H9 (cell line): ENCODE measurements around the gene SPTBN1. TPM values are rescaled to one million over a fixed set of nuclear protein-coding genes. Genes with fewer than 3 reads are reported as not detected.

Experiments used
- DNase-seq: peaks from one replicate; pipeline ENCODE4 v3.0.0-alpha.2; 2017
- H2AFZ ChIP-seq: one replicate; pipeline ENCODE4 v1.6.1; 2013; ENCODE audit warnings: mild to moderate bottlenecking, low read length, control low read depth, moderate library complexity
- H2AK5ac ChIP-seq: 2 replicates; pipeline ENCODE4 v1.6.1; 2013; ENCODE audit warnings: low read length, control low read depth, mixed read lengths; ENCODE audit not compliant: insufficient read length
- H2BK120ac ChIP-seq: one replicate; pipeline ENCODE4 v1.6.1; 2013; ENCODE audit warnings: low read depth, mild to moderate bottlenecking, low read length, control low read depth, inconsistent platforms; ENCODE audit not compliant: poor library complexity, severe bottlenecking
- H2BK12ac ChIP-seq: 2 replicates; pipeline ENCODE4 v1.6.1; 2013; ENCODE audit warnings: low read length, control low read depth, mixed read lengths, low read depth; ENCODE audit not compliant: insufficient read length
- H2BK15ac ChIP-seq: 2 replicates; pipeline ENCODE4 v1.6.1; 2013; ENCODE audit warnings: low read depth, low read length, control low read depth
- H2BK20ac ChIP-seq: one replicate; pipeline ENCODE4 v1.6.1; 2013; ENCODE audit warnings: low read depth, mild to moderate bottlenecking, low read length, control low read depth, inconsistent platforms; ENCODE audit not compliant: poor library complexity, severe bottlenecking
- H2BK5ac ChIP-seq: 2 replicates; pipeline ENCODE4 v1.6.1; 2013; ENCODE audit warnings: low read length, control low read depth, mixed read lengths; ENCODE audit not compliant: insufficient read length
- H3K14ac ChIP-seq: 2 replicates; pipeline ENCODE4 v1.6.1; 2013; ENCODE audit warnings: low read length, control low read depth; ENCODE audit not compliant: insufficient read depth
- H3K18ac ChIP-seq: 2 replicates; pipeline ENCODE4 v1.6.1; 2013; ENCODE audit warnings: low read depth, mild to moderate bottlenecking, mixed read lengths, low read length, control low read depth; ENCODE audit not compliant: insufficient read length
- H3K23ac ChIP-seq: 2 replicates; pipeline ENCODE4 v1.6.1; 2013; ENCODE audit warnings: low read length, control low read depth, mixed read lengths, low read depth; ENCODE audit not compliant: insufficient read length
- H3K23me2 ChIP-seq: 2 replicates; pipeline ENCODE4 v1.6.1; 2013; ENCODE audit warnings: low read depth, mild to moderate bottlenecking, mixed read lengths, low read length, control low read depth; ENCODE audit not compliant: insufficient read length, poor library complexity, severe bottlenecking
- H3K27ac ChIP-seq: 2 replicates; pipeline ENCODE4 v1.5.1; 2013; ENCODE audit warnings: low read length, control low read depth, mixed read lengths, low read depth; ENCODE audit not compliant: insufficient read length
- H3K27me3 ChIP-seq: 2 replicates; pipeline ENCODE4 v1.6.1; 2013; ENCODE audit warnings: low read length, control low read depth, inconsistent platforms; ENCODE audit not compliant: insufficient read depth
- H3K4ac ChIP-seq: 2 replicates; pipeline ENCODE4 v1.6.1; 2013; ENCODE audit warnings: low read depth, mild to moderate bottlenecking, control low read depth, inconsistent platforms, low read length, moderate library complexity
- H3K4me1 ChIP-seq: 2 replicates; pipeline ENCODE4 v1.6.1; 2013; ENCODE audit warnings: low read length, control low read depth, inconsistent platforms; ENCODE audit not compliant: insufficient read depth
- H3K4me2 ChIP-seq: 2 replicates; pipeline ENCODE4 v1.6.1; 2013; ENCODE audit warnings: low read length, control low read depth, mixed read lengths; ENCODE audit not compliant: insufficient read length, insufficient read depth
- H3K56ac ChIP-seq: 2 replicates; pipeline ENCODE4 v1.6.1; 2013; ENCODE audit warnings: low read depth, mild to moderate bottlenecking, mixed read lengths, low read length, control low read depth; ENCODE audit not compliant: insufficient read length
- H3K79me1 ChIP-seq: 2 replicates; pipeline ENCODE4 v1.6.1; 2013; ENCODE audit warnings: low read depth, mild to moderate bottlenecking, moderate library complexity, low read length, control low read depth, inconsistent platforms; ENCODE audit not compliant: insufficient read depth, poor library complexity, severe bottlenecking
- H3K79me2 ChIP-seq: 2 replicates; pipeline ENCODE4 v1.6.1; 2013; ENCODE audit warnings: low read length, control low read depth, inconsistent platforms; ENCODE audit not compliant: insufficient read depth
- H3K9ac ChIP-seq: 2 replicates; pipeline ENCODE4 v1.6.1; 2013; ENCODE audit warnings: low read length, control low read depth, mixed read lengths; ENCODE audit not compliant: insufficient read length; ENCODE audit errors: extremely low read depth
- H3K9me3 ChIP-seq: one replicate; pipeline ENCODE4 v1.6.1; 2013; ENCODE audit warnings: low read depth, low read length, inconsistent platforms; ENCODE audit not compliant: control insufficient read depth
- H3T11ph ChIP-seq: one replicate; pipeline ENCODE4 v1.6.1; 2013; ENCODE audit warnings: mild to moderate bottlenecking, low read length, control low read depth, inconsistent platforms
- H4K20me1 ChIP-seq: one replicate; pipeline ENCODE4 v1.6.1; 2013; ENCODE audit not compliant: control insufficient read depth, insufficient read length, insufficient read depth
- H4K5ac ChIP-seq: 2 replicates; pipeline ENCODE4 v1.6.1; 2013; ENCODE audit warnings: low read depth, mild to moderate bottlenecking, mixed read lengths, low read length, control low read depth; ENCODE audit not compliant: insufficient read length
- H4K8ac ChIP-seq: replicated peaks from 2 replicates; pipeline ENCODE4 v1.6.1; 2013; ENCODE audit warnings: low read length, control low read depth, mixed read lengths, low read depth; ENCODE audit not compliant: insufficient read length
- H4K91ac ChIP-seq: 2 replicates; pipeline ENCODE4 v1.6.1; 2013; ENCODE audit warnings: low read depth, mild to moderate bottlenecking, moderate library complexity, mixed read lengths, low read length, control low read depth; ENCODE audit not compliant: insufficient read length
- H3K27ac Mint-ChIP-seq, 3 experiments: 2 replicates in 2 of 3; 3 replicates in 1 of 3; pipeline ENCODE4 v1.8.0; 2020 to 2021; ENCODE audit warnings: mixed read lengths in 3 of 3, mild to moderate bottlenecking in 1 of 3, moderate library complexity in 1 of 3
- H3K27me3 Mint-ChIP-seq: 2 replicates; pipeline ENCODE4 v1.8.0; 2021; ENCODE audit warnings: low read depth, mild to moderate bottlenecking, moderate library complexity, mixed read lengths
- H3K36me3 Mint-ChIP-seq, 3 experiments: 2 replicates in 2 of 3; 3 replicates in 1 of 3; pipeline ENCODE4 v1.8.0; 2020 to 2021; ENCODE audit warnings: low read depth in 3 of 3, mixed read lengths in 3 of 3; ENCODE audit not compliant: insufficient read depth in 1 of 3
- H3K4me1 Mint-ChIP-seq, 2 experiments: 2 replicates each; pipeline ENCODE4 v1.8.0; 2020; ENCODE audit warnings: mixed read lengths in 2 of 2
- H3K4me3 Mint-ChIP-seq, 2 experiments: 2 replicates in 1 of 2; 3 replicates in 1 of 2; pipeline ENCODE4 v1.8.0; 2020 to 2021; ENCODE audit warnings: mild to moderate bottlenecking in 2 of 2, mixed read lengths in 2 of 2, moderate library complexity in 1 of 2
- H3K9me3 Mint-ChIP-seq, 2 experiments: 2 replicates in 1 of 2; 3 replicates in 1 of 2; pipeline ENCODE4 v1.8.0; 2020; ENCODE audit warnings: mild to moderate bottlenecking in 2 of 2, mixed read lengths in 2 of 2, moderate library complexity in 1 of 2
- WGBS: extraction: QIAGEN DNeasy Blood & Tissue Kit; methylation state at CpG from one replicate; pipeline ENCODE4 v1.1.7; 2013; ENCODE audit warnings: missing lambda C conversion rate, low lambda C conversion rate, mixed read lengths; ENCODE audit not compliant: insufficient read length; ENCODE audit errors: extremely low coverage; 5-methylcytosine and 5-hydroxymethylcytosine counted together
- total RNA-seq: library from RNA; stranded (reverse); gene quantifications from 2 replicates; pipeline ENCODE4 v1.2.1, GENCODE V29; 2021
- TF ChIP-seq, protein P1 (sequence below): fragments of 200-600 bp; sonication (generic); conservative IDR thresholded peaks from 3 replicates; pipeline ENCODE4 v1.8.0; 2021; ENCODE audit warnings: antibody characterized with exemption, mild to moderate bottlenecking

The SPTBN1 gene
- total RNA-seq, 1 experiment from 2014 or later, result 164 TPM

DNA sequence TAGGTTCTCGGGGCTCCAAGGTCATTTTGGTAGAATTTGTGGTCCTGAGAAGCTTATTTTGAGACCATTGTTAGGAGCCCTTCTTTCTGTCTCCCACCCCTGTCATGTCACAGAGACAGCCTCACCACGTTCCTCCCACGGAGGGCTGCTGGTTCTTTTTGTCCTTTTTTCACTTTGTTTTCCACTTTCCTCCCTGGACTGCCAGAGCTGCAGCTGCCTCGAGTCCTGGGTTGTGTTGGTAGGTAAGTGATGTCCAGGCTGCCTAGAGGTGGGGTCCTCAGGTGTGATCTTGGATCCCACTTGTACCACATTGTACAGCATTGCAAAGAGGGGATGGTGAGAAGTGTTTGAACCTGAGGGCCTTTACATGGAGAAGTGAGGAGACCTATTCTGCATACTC is 137.1 kb downstream of the SPTBN1 start:
- H3K79me1 ChIP-seq, result peaks cover 10% of the 10 kb centered on the region
- H2AK5ac ChIP-seq, result no peak overlapping the region
- Mint-ChIP-seq H3K4me1 (peaks cover 35 to 38% of the 10 kb centered on the region in 2 experiments), H3K36me3 (peaks cover 0 to 15% (median 10%) of the 10 kb centered on the region in 3 experiments; a peak in 6 of 7 replicates), H3K27ac (no peak overlapping the region; a peak in 1 of 7 replicates), H3K4me3 (no peak overlapping the region), H3K9me3 (no peaks in the 10 kb centered on the region), H3K27me3 (no peaks in the 10 kb centered on the region)
- H2BK5ac ChIP-seq, result no peak overlapping the region
- H3K4me2 ChIP-seq, result no peak overlapping the region
- no peak overlapping the region for H3K14ac ChIP-seq
- H3K9me3 ChIP-seq, result no peaks in the 10 kb centered on the region
- no peak overlapping the region for H2AFZ ChIP-seq
- TF ChIP-seq, protein P1, sequence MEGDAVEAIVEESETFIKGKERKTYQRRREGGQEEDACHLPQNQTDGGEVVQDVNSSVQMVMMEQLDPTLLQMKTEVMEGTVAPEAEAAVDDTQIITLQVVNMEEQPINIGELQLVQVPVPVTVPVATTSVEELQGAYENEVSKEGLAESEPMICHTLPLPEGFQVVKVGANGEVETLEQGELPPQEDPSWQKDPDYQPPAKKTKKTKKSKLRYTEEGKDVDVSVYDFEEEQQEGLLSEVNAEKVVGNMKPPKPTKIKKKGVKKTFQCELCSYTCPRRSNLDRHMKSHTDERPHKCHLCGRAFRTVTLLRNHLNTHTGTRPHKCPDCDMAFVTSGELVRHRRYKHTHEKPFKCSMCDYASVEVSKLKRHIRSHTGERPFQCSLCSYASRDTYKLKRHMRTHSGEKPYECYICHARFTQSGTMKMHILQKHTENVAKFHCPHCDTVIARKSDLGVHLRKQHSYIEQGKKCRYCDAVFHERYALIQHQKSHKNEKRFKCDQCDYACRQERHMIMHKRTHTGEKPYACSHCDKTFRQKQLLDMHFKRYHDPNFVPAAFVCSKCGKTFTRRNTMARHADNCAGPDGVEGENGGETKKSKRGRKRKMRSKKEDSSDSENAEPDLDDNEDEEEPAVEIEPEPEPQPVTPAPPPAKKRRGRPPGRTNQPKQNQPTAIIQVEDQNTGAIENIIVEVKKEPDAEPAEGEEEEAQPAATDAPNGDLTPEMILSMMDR, result no peak
- H4K20me1 ChIP-seq, result no peaks in the 10 kb centered on the region
- no peak overlapping the region for H3K56ac ChIP-seq
- H2BK120ac ChIP-seq, result no peak overlapping the region
- no peaks in the 10 kb centered on the region for H3K23me2 ChIP-seq
- H3K23ac ChIP-seq, result no peak overlapping the region
- H2BK15ac ChIP-seq, result no peak overlapping the region
- H3K4ac ChIP-seq, result no peak overlapping the region
- H3K9ac ChIP-seq, result no peak overlapping the region
- H4K5ac ChIP-seq, result no peak overlapping the region
- H3T11ph ChIP-seq, result no peak overlapping the region
- H4K91ac ChIP-seq, result no peak overlapping the region
- H3K27me3 ChIP-seq, result no peaks in the 10 kb centered on the region
- peaks cover 26% of the 10 kb centered on the region; the same call in 1 of the 2 replicates for H3K79me2 ChIP-seq
- no peak overlapping the region for H2BK20ac ChIP-seq
- no peak overlapping the region for H3K18ac ChIP-seq
- DNase-seq, result no peak
- no peak overlapping the region for H2BK12ac ChIP-seq
- peaks cover 10% of the 10 kb centered on the region for H3K4me1 ChIP-seq
- H4K8ac ChIP-seq, result no peak overlapping the region
- no CpG with 5 or more reads among the region's 4 CpGs for WGBS
- H3K27ac ChIP-seq, result no peak overlapping the region
